Medulla oblongata (tissue), 1 donor: ENCODE measurements around the gene TAS2R42.

Experiments
- DNase-seq: peaks from one replicate; pipeline ENCODE4 v3.0.0-alpha.2; 2015; ENCODE audit errors: extremely low spot score

The TAS2R42 gene

GRCh38 chr12:11144297-11144696 is 42.4 kb downstream of the TAS2R42 start:
- DNase-seq = no peak

- DNase-seq = no peak
Measured at GRCh38 chr12:11143352-11143751, 43.4 kb downstream of the TAS2R42 start.

GRCh38 chr12:11136075-11136474 is 50.7 kb downstream of the TAS2R42 start:
- DNase-seq = no peak
